Measurements from ENCODE around the gene SLC24A3.

- no peak for TF ChIP-seq CTCF (conservative IDR thresholded peaks at IDR 0.05)
- no peak for TF ChIP-seq EZH2 (IDR thresholded peaks at IDR 0.05; ENCODE audit: low read depth)
Measured at GRCh38 chr20:19710336-19711120, 498.1 kb downstream of the SLC24A3 start.

All from PC-9 (cell line).